HEK293 (cell line): Measurements from ENCODE around the gene PDIA5.

Experiments
- CTCF ChIA-PET: fragments of 350-600 bp; formaldehyde crosslinking; extraction: SDS; loops from one replicate; lab custom pipeline; 2021; ENCODE audit warnings: antibody characterized with exemption; lab: Yijun Ruan, JAX
- POLR2A ChIA-PET: fragments of 300-600 bp; formaldehyde crosslinking; extraction: SDS; loops from one replicate; lab custom pipeline; 2020; ENCODE audit warnings: antibody characterized with exemption, inconsistent platforms; lab: Yijun Ruan, JAX
- H3K27ac ChIP-seq: fragments of 200-500 bp; sonication (Bioruptor generic); 2 replicates; pipeline ENCODE4 v1.5.1; 2014; ENCODE audit warnings: low read depth, low read length, control low read depth, inconsistent platforms; ENCODE audit errors: extremely low read depth
- H3K36me3 ChIP-seq, 2 experiments: fragments of 200-500 bp in 1 of 2; sonication (Bioruptor generic) in 1 of 2; 1 replicate in 1 of 2; 2 replicates in 1 of 2; pipeline ENCODE4 v1.5.1; 2014 to 2017; ENCODE audit warnings: inconsistent platforms in 2 of 2, low read length in 2 of 2; ENCODE audit not compliant: control insufficient read depth in 2 of 2, insufficient read depth in 1 of 2
- H3K4me1 ChIP-seq: fragments of 200-500 bp; sonication (Bioruptor generic); 2 replicates; pipeline ENCODE4 v1.5.1; 2014; ENCODE audit warnings: mild to moderate bottlenecking, low read length, inconsistent platforms; ENCODE audit not compliant: control insufficient read depth, insufficient read depth
- H3K4me3 ChIP-seq: 2 replicates; pipeline ENCODE4 v1.5.1; 2011; ENCODE audit warnings: low read depth, mild to moderate bottlenecking, control low read depth, low read length, moderate library complexity
- H3K9me3 ChIP-seq: fragments of 200-500 bp; sonication (Bioruptor generic); 2 replicates; pipeline ENCODE4 v1.5.1; 2014; ENCODE audit warnings: low read depth, low read length, inconsistent platforms; ENCODE audit not compliant: control insufficient read depth, insufficient read depth
- GLIS1 ChIP-seq: fragments of 450-650 bp; formaldehyde crosslinking; IDR thresholded peaks from 2 replicates; pipeline ENCODE4 v1.5.1; 2016; ENCODE audit warnings: missing biosample characterization, missing genetic modification characterization
- IKZF3 ChIP-seq: fragments of 450-650 bp; IDR thresholded peaks from 2 replicates; pipeline ENCODE4 v1.5.0; 2018; ENCODE audit warnings: missing biosample characterization, mild to moderate bottlenecking, missing genetic modification characterization, moderate library complexity
- PRDM2 ChIP-seq: fragments of 450-650 bp; formaldehyde crosslinking; IDR thresholded peaks from 2 replicates; pipeline ENCODE4 v1.5.1; 2016; ENCODE audit warnings: missing biosample characterization, missing genetic modification characterization, borderline replicate concordance
- SCRT1 ChIP-seq: fragments of 450-650 bp; formaldehyde crosslinking; IDR thresholded peaks from 2 replicates; pipeline ENCODE4 v1.5.1; 2016; ENCODE audit warnings: missing biosample characterization, missing genetic modification characterization, borderline replicate concordance
- TSHZ1 ChIP-seq: fragments of 450-650 bp; formaldehyde crosslinking; IDR thresholded peaks from 2 replicates; pipeline ENCODE4 v1.5.1; 2016; ENCODE audit warnings: missing biosample characterization, missing genetic modification characterization, borderline replicate concordance
- ZFP37 ChIP-seq: fragments of 450-650 bp; formaldehyde crosslinking; IDR thresholded peaks from 2 replicates; pipeline ENCODE4 v1.5.1; 2016; ENCODE audit warnings: missing biosample characterization, missing genetic modification characterization
- ZNF114 ChIP-seq: fragments of 450-650 bp; formaldehyde crosslinking; IDR thresholded peaks from 2 replicates; pipeline ENCODE4 v1.5.0; 2017; ENCODE audit warnings: missing biosample characterization, missing genetic modification characterization
- ZNF121 ChIP-seq: fragments of 450-650 bp; formaldehyde crosslinking; IDR thresholded peaks from 2 replicates; pipeline ENCODE4 v1.5.1; 2016; ENCODE audit warnings: missing biosample characterization, missing genetic modification characterization
- ZNF146 ChIP-seq: fragments of 450-650 bp; formaldehyde crosslinking; IDR thresholded peaks from 2 replicates; pipeline ENCODE4 v1.5.1; 2016; ENCODE audit warnings: missing biosample characterization, missing genetic modification characterization
- ZNF174 ChIP-seq: fragments of 450-650 bp; formaldehyde crosslinking; IDR thresholded peaks from 2 replicates; pipeline ENCODE4 v1.5.0; 2017; ENCODE audit warnings: missing biosample characterization, mild to moderate bottlenecking, missing genetic modification characterization
- ZNF280D ChIP-seq: fragments of 450-650 bp; formaldehyde crosslinking; IDR thresholded peaks from 2 replicates; pipeline ENCODE4 v1.5.1; 2016; ENCODE audit warnings: missing biosample characterization, missing genetic modification characterization
- ZNF302 ChIP-seq: fragments of 450-650 bp; formaldehyde crosslinking; IDR thresholded peaks from 2 replicates; pipeline ENCODE4 v1.5.1; 2016; ENCODE audit warnings: missing biosample characterization, missing genetic modification characterization, low read depth
- ZNF324 ChIP-seq: fragments of 450-650 bp; formaldehyde crosslinking; IDR thresholded peaks from 2 replicates; pipeline ENCODE4 v1.5.1; 2016; ENCODE audit warnings: missing biosample characterization, missing genetic modification characterization
- ZNF416 ChIP-seq: fragments of 450-650 bp; formaldehyde crosslinking; IDR thresholded peaks from 2 replicates; pipeline ENCODE4 v1.5.1; 2016; ENCODE audit warnings: missing biosample characterization, missing genetic modification characterization
- ZNF473 ChIP-seq: fragments of 450-650 bp; formaldehyde crosslinking; IDR thresholded peaks from 2 replicates; pipeline ENCODE4 v1.5.1; 2017; ENCODE audit warnings: missing biosample characterization, missing genetic modification characterization
- ZNF510 ChIP-seq: fragments of 450-650 bp; formaldehyde crosslinking; IDR thresholded peaks from 2 replicates; pipeline ENCODE4 v1.5.1; 2018; ENCODE audit warnings: mild to moderate bottlenecking, missing genetic modification characterization, missing biosample characterization; ENCODE audit not compliant: insufficient replicate concordance
- ZNF514 ChIP-seq: fragments of 450-650 bp; formaldehyde crosslinking; IDR thresholded peaks from 2 replicates; pipeline ENCODE4 v1.5.1; 2016; ENCODE audit warnings: missing biosample characterization, missing genetic modification characterization
- ZNF555 ChIP-seq: fragments of 450-650 bp; formaldehyde crosslinking; conservative IDR thresholded peaks from 2 replicates; pipeline ENCODE4 v1.5.1; 2017; ENCODE audit warnings: missing biosample characterization, mild to moderate bottlenecking, missing genetic modification characterization, inconsistent platforms
- ZNF560 ChIP-seq: fragments of 450-650 bp; formaldehyde crosslinking; IDR thresholded peaks from 2 replicates; pipeline ENCODE4 v1.5.1; 2017; ENCODE audit warnings: missing biosample characterization, missing genetic modification characterization, borderline replicate concordance
- ZNF600 ChIP-seq: fragments of 450-650 bp; formaldehyde crosslinking; IDR thresholded peaks from 2 replicates; pipeline ENCODE4 v1.5.1; 2016; ENCODE audit warnings: missing biosample characterization, missing genetic modification characterization
- ZNF791 ChIP-seq: fragments of 450-650 bp; formaldehyde crosslinking; IDR thresholded peaks from 2 replicates; pipeline ENCODE4 v1.5.1; 2016; ENCODE audit warnings: missing biosample characterization, missing genetic modification characterization
- ZNF792 ChIP-seq: fragments of 450-650 bp; formaldehyde crosslinking; IDR thresholded peaks from 2 replicates; pipeline ENCODE4 v1.5.1; 2016; ENCODE audit warnings: missing biosample characterization, missing genetic modification characterization

Gene PDIA5

GRCh38 chr3:123119388-123119787 lies 52.6 kb downstream of the PDIA5 start (continued):
- TF ChIP-seq ZNF416 (tag by site-specific recombination) (no peak), ZFP37 (no peak), ZNF510 (tag by site-specific recombination) (no peak), ZNF600 (tag by site-specific recombination) (no peak)

- no peaks in the 10 kb centered on the region for H3K9me3 ChIP-seq
- CTCF ChIA-PET = no interaction called here
- H3K27ac ChIP-seq = no peak overlapping the region
- no peak overlapping the region for H3K4me3 ChIP-seq
- no peak for TF ChIP-seq ZNF792 (tag by site-specific recombination)
- TF ChIP-seq ZNF302 (tag by site-specific recombination) = no peak
- no peak for TF ChIP-seq ZNF114 (tag by site-specific recombination)
- no peak for TF ChIP-seq SCRT1 (tag by site-specific recombination)
- no peak for TF ChIP-seq PRDM2 (tag by site-specific recombination)
- no peak for TF ChIP-seq IKZF3 (tag by site-specific recombination)
- TF ChIP-seq ZNF146 (tag by site-specific recombination) = no peak
- TF ChIP-seq ZNF121 = no peak
- no peak for TF ChIP-seq ZNF514 (tag by site-specific recombination)
- no peak for TF ChIP-seq ZNF324 (tag by site-specific recombination)
- TF ChIP-seq ZNF174 (tag by site-specific recombination) = no peak
- no peak for TF ChIP-seq ZNF560
- no peak for TF ChIP-seq ZNF791
- TF ChIP-seq ZNF555 (tag by site-specific recombination) = no peak
- no peak for TF ChIP-seq ZNF280D (tag by site-specific recombination)
- no peak for TF ChIP-seq GLIS1 (tag by site-specific recombination)
- no peak for TF ChIP-seq TSHZ1 (tag by site-specific recombination)
- TF ChIP-seq ZNF416 (tag by site-specific recombination) = no peak
- TF ChIP-seq ZNF473 = no peak
- POLR2A ChIA-PET = no interaction called here
- no peaks in the 10 kb centered on the region for H3K4me1 ChIP-seq
- H3K36me3 ChIP-seq = peaks cover 0 to 89% of the 10 kb centered on the region in 2 experiments; a peak in 1 of 3 replicates
Observed at GRCh38 chr3:123119802-123120201, 53.0 kb downstream of the PDIA5 start.
